NCI-H1930 (cell line): ENCODE results near the gene SEMA3F.

Source experiments
- DNase-seq, 2 experiments: peaks; one replicate each; lab custom pipeline; 2025; lab: John Stamatoyannopoulos, UW

The SEMA3F gene

DNA sequence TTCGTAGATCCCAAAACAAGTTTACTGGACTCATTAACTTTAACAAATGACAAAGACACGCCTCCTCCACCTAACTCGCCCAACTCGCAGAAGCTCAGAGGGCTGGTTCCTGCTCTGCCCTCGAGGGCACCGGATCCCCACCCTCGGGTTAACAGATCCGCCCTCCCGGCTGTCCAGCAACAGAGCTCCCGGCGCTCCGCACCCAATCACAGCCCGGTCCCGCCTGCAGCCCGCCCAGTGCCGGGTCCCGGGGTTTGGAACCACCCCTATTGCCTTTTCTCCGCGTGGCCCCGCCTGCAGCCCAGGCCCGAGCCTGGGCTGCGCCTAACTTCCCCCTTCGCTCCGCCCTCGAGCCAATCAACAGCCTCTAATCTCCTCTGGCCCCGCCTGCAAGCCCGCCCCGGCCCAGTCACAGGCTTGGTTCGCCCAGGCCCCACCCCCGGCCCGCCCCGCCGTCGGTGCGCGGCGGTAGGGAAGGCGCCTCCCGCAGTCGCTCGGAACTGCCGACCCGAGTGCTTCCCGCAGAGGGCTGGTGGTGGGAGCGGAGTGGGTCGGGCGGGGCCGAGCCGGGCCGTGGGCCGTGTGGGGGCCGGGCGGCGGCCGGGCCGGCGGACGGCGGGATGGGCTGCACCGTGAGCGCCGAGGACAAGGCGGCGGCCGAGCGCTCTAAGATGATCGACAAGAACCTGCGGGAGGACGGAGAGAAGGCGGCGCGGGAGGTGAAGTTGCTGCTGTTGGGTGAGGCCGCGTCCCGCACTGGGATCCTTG is 80.8 kb downstream of the SEMA3F start, which contains the start of gene GNAI2:
Gene GNAI2 (plus strand): TSS at position 489 of the 768 bp plus-strand sequence. CDS start 132 bp downstream, at position 621.
- DNase-seq, result peak; percentile 88 to 91

DNA sequence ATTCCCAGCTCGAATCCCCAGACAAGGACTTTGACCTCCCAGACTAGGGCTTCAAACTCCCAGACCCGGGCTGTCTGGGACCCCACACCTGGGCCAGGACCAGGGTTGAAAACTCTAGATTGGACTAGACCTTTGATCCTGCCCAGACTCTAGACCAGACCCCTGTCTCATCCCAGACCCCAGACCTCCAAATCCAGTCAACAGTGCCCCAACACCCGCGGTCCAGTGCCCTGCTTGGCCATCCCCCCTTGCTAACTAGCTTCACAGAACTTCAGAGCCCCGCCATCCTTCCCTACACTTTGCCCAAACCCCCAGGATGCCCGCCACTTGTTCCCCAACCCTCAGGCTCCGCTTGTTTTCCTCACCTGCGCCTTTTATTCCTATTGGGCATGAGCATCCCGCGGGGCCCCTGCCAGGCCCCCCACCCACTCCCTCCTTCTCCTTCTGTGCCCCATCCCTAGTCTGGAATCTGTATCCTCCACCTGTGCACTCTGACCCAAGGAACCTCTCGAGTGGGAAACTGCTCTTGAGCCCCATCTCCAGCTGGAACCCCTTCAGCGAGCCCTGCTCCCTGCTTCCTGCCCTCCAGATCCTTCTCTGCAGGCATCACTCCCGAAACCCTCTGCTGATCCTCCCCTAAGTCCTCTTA is 81.5 kb downstream of the SEMA3F start:
- no peak for DNase-seq

- no peak for DNase-seq
Measured at GRCh38 chr3:50237133-50237651, 82.1 kb downstream of the SEMA3F start.

- no peak for DNase-seq
Measured at GRCh38 chr3:50237754-50238548, 82.8 kb downstream of the SEMA3F start.

DNA sequence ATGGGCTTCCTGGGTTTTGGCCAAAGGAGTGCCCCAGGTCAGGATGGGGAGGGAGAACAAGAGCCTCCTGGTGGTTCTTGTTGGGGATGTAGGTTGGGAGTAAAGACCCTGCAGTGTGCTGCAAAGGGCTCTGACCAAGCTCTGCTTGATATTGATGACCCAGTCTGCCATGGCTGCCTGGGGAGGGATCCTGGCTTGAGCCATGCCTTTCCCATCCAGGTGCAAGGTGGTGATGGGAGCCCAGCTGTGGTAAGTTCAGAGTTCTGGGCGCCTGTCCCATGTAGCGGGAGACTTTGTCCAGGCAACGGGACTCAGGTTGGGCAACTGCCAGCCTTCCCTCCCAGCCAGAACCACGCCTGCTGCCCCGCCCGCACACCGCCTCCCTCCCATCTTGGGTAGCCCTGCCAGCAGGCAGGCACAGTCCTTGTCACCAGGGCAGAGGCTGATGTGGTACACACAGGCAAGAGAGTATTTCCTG is 83.5 kb downstream of the SEMA3F start:
- DNase-seq, result no peak
